NCI-H748 (cell line): ENCODE measurements around the gene WSB2.
"Not testable (repeated sequence)": the region's sequence is repeated elsewhere in the genome, so short reads cannot be mapped to it uniquely, and the experiment has no call there.

Experiments used
- DNase-seq: peaks from one replicate; lab custom pipeline; 2025; ENCODE audit not compliant: unreplicated experiment; lab: John Stamatoyannopoulos, UW

The WSB2 gene

DNA sequence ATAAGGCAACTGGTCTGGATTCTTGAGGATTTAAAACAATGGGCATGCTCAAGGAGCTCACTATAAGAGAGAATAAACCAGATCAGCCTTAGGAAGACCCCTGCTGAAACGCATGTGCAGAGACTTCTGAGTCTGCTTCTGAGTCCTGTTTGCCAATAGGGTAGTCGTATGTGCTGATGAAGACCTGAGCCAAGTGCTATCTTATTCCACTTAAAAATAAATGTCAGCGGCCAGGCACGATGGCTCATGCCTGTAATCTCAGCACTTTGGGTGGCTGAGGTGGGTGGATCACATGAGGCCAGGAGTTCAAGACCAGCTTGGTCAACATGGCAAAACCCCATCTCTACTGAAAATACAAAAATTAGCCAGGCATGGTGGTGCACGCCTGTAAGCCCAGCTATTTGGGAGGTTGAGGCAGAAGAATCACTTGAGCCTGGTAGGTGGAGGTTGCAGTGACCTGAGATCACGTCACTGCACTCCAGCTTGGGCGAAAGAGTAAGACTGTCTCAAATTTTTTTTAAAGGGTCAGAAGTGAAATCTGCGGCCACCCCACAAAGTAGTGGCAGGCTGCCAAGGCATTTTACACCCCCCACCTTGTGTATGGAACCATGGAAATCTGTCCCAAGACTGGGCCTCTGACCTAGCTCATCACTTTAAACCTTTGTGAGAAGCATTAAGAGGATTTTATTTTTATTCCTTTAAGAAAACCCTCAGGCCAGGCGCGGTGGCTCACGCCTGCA, 24.1 kb downstream of the WSB2 start:
- DNase-seq = no peak

DNA sequence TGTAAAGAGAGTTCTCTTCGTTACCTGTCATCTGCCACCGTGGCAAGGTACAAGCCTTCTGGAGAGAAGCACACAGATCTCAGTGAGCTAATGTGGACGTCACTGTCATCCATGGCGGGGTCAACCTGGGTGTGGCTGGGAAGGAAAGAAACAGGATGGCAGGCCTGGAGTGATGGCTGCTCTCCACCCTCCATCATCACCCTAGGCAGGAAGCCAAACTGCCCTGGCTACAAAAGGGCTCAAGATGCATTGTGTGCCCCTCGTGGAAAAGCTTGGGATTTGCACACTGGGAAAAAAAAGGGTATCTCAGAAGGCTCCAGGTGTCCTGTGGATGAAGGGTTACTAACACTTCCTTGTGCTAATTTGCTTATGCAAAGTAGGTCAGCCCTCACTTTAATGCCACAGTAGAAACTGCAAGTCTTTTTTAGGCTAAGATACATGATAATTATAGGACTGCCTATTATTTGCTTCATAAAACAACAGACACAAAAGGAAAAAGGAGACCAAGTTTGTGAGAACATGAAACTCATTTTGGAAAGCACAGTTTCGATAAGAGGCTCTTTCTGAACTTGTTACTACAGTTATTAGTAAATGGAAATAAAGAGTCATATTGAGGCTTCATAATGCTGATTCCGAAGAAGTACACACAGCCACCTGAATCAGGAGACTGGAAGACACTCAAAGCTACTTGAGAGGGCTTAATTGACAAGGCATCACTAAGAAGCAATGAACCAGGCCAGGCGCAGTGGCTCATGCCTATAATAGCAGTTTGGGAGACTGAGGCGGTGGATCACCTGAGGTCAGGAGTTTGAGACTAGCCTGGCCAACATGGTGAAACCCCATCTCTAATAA, 25.6 kb downstream of the WSB2 start:
- peak; percentile 17 for DNase-seq

DNA sequence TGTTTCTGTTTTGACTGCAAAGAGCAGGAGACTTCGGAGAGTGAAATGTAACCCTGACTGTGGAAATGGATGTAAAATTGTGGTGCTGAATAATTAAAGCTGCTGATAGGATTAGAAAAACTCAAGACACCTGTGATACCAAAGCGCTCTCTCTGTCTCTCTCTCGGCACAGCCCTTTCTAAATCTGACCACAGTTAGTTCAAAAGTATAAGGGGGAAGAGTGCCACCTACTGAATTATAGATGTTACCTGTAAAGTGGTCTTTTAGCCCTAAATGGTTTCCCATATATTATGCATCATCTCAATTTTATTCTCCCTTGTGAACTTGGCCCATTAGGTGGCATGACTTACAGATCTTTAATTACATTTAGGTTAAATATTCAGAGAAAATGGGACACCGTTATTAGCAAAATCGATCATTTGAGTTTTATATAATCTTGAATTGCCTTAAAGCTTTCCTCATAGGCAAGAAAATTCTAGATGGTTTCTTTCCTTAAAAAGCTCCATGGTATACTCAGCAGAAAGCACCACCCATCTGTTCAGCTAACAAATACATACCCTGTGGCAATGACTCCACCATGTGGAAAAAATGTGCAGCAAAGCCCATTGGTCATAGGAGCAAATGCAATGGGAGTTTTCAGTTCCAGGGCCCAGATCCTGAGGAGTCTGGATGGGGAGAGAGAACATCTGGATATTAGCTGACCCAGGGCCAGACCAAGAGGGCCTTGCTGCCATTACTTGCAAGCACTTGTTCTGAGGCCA, 26.4 kb downstream of the WSB2 start:
- DNase-seq = peak; percentile 33

- no peak for DNase-seq
Observed at GRCh38 chr12:118033902-118034301, 27.1 kb downstream of the WSB2 start.

DNA sequence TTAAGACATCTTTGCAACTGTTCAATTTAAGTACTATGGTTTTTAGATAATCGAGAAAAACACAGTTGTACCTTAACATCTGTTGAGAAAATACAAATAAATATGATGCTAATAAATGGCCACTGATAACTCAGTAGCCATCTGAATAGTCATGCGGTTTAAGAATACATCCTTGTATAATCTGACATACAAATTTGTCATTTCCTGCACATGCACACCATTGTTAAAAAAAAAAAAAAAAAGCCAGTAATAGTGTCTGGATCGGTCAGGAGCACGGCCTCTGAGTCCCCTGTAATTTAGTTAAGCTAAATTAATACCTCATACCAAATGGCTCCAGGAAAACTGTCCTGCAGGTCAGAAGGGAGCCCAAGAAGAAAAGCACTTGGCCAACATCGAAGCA, 27.7 kb downstream of the WSB2 start:
- no peak for DNase-seq

DNA sequence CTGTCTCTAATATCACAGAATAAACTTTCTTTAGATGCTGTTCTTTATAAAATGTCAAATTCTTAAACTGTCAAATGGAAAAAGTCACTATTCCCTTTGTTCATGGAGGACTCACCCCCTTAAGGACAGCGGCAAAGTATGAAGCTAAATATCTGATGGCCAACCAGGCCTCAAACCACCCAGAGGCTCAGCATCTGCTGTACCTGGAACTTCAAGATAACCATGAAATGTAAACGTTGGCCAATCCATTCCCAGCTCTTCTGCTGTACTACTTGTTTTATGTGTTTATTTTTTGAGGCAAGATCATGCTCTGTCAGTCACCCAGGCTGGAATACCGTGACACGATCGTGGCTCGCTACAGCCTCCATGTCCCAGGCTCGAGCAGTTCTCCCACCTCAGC, 28.8 kb downstream of the WSB2 start:
- no peak for DNase-seq

DNA sequence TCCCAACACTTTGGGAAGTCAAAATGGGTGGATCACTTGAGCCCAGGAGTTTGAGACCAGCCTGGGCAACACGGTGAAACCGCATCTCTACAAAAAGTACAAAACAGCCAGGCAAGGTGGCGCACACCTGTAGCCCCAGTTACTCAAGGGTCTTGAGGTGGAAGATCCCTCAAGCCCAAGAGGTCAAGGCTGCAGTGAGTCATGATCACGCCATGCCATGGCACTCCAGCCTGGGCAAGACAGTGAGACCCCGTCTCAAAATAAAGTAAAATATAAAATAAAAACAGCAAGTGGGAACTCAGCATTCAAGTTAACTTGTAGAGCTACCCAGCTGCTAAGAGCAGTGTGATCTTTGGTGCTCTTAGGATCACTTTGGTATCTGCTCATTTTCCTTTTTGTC, 31.8 kb downstream of the WSB2 start:
- DNase-seq = no peak

GRCh38 chr12:118025168-118025567, 35.8 kb downstream of the WSB2 start:
- no peak for DNase-seq

DNA sequence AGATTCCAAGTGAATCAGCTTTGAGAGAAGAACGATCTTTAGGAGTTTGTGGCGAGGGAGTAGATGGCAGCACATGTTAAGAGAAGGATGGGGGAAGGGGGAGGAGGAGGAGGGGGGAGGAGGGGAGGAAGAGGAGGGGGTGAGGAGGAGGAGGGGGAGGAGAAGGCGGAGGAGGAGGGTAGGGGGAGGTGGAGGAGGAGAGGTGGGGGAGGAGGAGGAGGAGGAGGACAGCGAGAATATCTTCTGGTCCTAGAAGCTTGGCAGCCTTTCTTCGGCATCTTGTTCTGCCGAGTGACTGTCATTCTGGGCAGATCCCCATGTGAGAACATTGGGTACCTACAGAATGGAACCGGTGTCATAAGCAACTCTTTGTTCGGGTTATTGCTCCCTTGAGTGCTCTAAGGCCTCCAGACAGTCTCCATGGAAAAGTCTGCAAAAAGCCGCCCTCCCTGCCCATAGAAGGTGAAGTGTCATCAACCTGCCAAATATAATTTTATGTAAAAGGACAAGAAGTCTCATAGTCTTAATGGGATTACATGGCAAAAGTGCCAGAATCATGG, 37.6 kb downstream of the WSB2 start:
- no peak for DNase-seq

DNA sequence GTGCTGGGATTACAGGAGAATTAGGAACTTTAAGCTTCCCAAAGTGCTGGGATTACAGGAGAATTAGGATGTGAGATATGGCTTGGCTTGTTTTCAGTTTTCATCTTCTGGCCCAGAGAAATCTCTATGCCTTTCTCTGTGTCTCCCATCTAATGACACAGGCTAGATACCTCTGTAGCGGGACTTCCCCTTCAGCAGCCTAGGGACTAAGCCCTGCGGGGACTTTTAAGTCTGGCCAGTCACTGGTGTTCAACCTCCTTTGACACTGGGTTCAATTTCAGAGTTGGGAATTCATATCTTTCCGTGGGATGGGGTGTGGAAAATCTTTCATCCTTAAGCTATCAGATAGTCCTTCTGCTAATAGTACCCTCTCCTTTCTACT, 38.3 kb downstream of the WSB2 start:
- no peak for DNase-seq

- not testable (repeated sequence) for DNase-seq
Observed at GRCh38 chr12:118022097-118022727, 38.8 kb downstream of the WSB2 start.

GRCh38 chr12:118020036-118020435, 40.9 kb downstream of the WSB2 start:
- no peak for DNase-seq

DNA sequence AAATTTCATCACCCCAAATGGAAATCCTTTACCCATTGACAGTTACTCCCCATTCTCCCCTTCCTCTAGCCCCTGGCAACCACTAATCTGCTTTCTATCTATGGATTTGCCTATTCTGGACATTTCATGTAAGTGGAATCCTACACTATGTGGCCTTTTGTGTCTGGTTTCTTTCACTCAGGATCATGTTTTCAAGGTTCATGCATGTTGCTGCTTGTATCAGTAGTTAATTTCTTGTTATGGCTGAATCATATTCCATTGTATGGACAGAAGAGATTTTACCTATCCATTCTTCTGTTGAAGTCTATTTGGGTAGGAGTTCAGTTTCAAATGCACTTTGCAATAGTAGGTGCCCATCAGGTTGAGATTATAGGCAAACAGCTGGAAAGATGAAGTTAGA, 43.1 kb downstream of the WSB2 start:
- DNase-seq = no peak

GRCh38 chr12:118016424-118017264, 44.3 kb downstream of the WSB2 start, which contains the start of gene RFC5:
RFC5 (plus strand) TSS chr12:118016703; CDS start chr12:118016828, 125 bp downstream.
- DNase-seq = peak; percentile 99

DNA sequence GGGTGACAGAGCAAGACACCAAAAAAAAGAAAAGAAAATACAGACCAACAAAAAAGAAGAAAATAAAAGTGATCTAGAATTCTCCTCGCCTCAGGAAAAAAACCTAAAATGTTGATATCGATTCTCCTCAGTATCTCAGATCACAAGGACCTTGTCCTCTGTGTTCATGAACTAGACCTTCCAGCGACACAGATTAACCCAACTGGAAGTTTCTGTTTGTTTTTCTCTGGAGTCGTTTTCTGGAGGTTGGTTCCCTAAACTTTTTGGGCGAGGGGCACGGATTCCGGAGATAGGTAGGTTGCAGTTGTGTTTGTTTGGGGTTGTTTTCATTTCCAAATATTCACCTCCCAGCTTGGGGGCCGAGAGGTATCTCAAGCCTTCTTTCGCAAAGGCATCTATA, 45.0 kb downstream of the WSB2 start:
- peak; percentile 31 for DNase-seq

DNA sequence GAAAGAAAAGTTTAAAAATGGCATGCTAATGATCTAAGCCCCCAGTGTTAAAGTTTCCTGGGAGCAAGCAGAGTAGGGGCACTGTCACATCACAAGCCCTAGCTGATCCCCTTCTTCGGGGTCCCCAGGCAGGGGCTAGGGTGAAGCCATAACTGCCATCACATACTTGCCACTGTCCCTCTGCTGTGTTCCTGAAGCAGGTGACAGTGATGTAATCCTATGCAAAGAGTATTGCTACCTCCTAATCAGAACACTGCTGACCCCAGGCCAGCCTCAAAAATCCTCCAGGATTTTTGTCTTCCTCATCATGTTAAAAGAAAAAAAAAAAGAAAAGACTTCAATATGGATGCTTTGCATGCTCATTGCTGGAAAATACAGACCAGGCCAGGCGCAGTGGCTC, 45.7 kb downstream of the WSB2 start:
- no peak for DNase-seq

- no peak for DNase-seq
Observed at GRCh38 chr12:118013283-118013682, 47.7 kb downstream of the WSB2 start.

DNA sequence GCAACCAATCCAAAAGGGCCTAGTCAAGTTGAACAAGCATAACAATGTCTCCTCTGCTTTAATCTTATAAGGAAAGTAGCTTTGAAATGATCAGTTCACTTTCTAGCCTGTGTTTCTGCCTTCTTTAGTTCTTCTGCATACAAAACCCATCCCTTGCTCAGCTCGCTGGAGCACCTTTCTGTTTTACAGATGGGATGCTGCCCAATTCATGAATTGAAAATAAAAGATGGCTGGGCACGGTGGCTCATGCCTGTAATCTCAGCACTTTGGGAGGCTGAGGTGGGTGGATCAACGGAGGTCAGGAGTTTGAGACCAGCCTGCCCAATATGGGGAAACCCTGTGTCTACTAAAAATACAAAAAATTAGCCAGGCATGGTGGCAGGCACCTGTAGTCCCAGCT, 49.0 kb downstream of the WSB2 start:
- no peak for DNase-seq

- no peak for DNase-seq
Observed at GRCh38 chr12:118011377-118011776, 49.6 kb downstream of the WSB2 start.

- no peak for DNase-seq
Observed at GRCh38 chr12:118010903-118011302, 50.1 kb downstream of the WSB2 start.
